SK-N-SH (cell line): ENCODE data around the gene IGF2BP2. TPM values are rescaled to one million over a fixed set of nuclear protein-coding genes. Genes with fewer than 3 reads are reported as not detected.

Experiments
- CTCF ChIA-PET: fragments of 300-600, 350-600 bp; formaldehyde crosslinking; extraction: SDS; loops from one replicate; lab custom pipeline; 2021; lab: Yijun Ruan, JAX
- POLR2A ChIA-PET: fragments of 350-600 bp; sonication (Branson Sonifier 250); formaldehyde crosslinking; extraction: SDS; loops from one replicate; lab custom pipeline; 2020; ENCODE audit warnings: antibody characterized with exemption, inconsistent platforms; lab: Yijun Ruan, JAX
- DNase-seq: peaks from one replicate; pipeline ENCODE4 v3.0.0; 2012
- H2AFZ ChIP-seq: fragments of 200-600 bp; sonication (generic); 2 replicates; pipeline ENCODE4 v1.8.1; 2016; ENCODE audit warnings: antibody characterized with exemption, mild to moderate bottlenecking, low read depth
- H3F3A ChIP-seq: fragments of 200-600 bp; sonication (generic); replicated peaks from 2 replicates; pipeline ENCODE3; 2016; ENCODE audit warnings: antibody characterized with exemption, mild to moderate bottlenecking; ENCODE audit not compliant: insufficient read depth
- H3K27ac ChIP-seq, 2 experiments: fragments of 200-500 bp in 1 of 2; fragments of 200-600 bp in 1 of 2; sonication (Bioruptor generic) in 1 of 2; sonication (generic), shearing (Covaris generic) in 1 of 2; 2 replicates each; pipeline versions ENCODE4 v1.5.1 to v1.6.1; 2014 to 2016; ENCODE audit warnings: low read depth in 2 of 2, inconsistent platforms in 1 of 2, low read length in 1 of 2, mild to moderate bottlenecking in 1 of 2, mixed read lengths in 1 of 2
- H3K27me3 ChIP-seq: fragments of 200-600 bp; sonication (generic), shearing (Covaris generic); 2 replicates; pipeline ENCODE4 v1.6.1; 2016; ENCODE audit warnings: mixed run types; ENCODE audit not compliant: insufficient read depth
- H3K36me3 ChIP-seq, 2 experiments: fragments of 200-500 bp in 1 of 2; fragments of 200-600 bp in 1 of 2; sonication (Bioruptor generic) in 1 of 2; sonication (generic) in 1 of 2; replicated peaks in 1 of 2; 2 replicates each; pipeline versions ENCODE3 to v1.5.1; 2014 to 2016; ENCODE audit warnings: low read length in 1 of 2, mild to moderate bottlenecking in 1 of 2; ENCODE audit not compliant: insufficient read depth in 2 of 2, control insufficient read depth in 1 of 2
- H3K4me1 ChIP-seq, 2 experiments: fragments of 200-500 bp in 1 of 2; fragments of 200-600 bp in 1 of 2; sonication (Bioruptor generic) in 1 of 2; sonication (generic), shearing (Covaris generic) in 1 of 2; 2 replicates each; pipeline versions ENCODE4 v1.5.1 to v1.6.1; 2014 to 2016; ENCODE audit warnings: low read depth in 1 of 2, low read length in 1 of 2, mixed run types in 1 of 2; ENCODE audit not compliant: insufficient read depth in 2 of 2, control insufficient read depth in 1 of 2
- H3K4me2 ChIP-seq: fragments of 200-600 bp; sonication (generic), shearing (Covaris generic); 2 replicates; pipeline ENCODE4 v1.6.1; 2017; ENCODE audit warnings: mixed run types
- H3K4me3 ChIP-seq, 2 experiments: fragments of 200-500 bp in 1 of 2; fragments of 200-600 bp in 1 of 2; sonication (Bioruptor generic) in 1 of 2; sonication (generic), shearing (Covaris generic) in 1 of 2; 2 replicates each; pipeline versions ENCODE4 v1.5.1 to v1.8.1; 2014 to 2016; ENCODE audit warnings: low read depth in 2 of 2, inconsistent platforms in 1 of 2, low read length in 1 of 2, mild to moderate bottlenecking in 1 of 2, mixed read lengths in 1 of 2, moderate library complexity in 1 of 2
- H3K79me2 ChIP-seq: fragments of 200-600 bp; sonication (generic); 2 replicates; pipeline ENCODE4 v1.8.1; 2017; ENCODE audit warnings: mild to moderate bottlenecking; ENCODE audit not compliant: insufficient read depth
- H3K9ac ChIP-seq: fragments of 200-600 bp; sonication (generic); 2 replicates; pipeline ENCODE4 v1.6.1; 2017; ENCODE audit warnings: mixed run types
- H3K9me2 ChIP-seq: fragments of 200-600 bp; sonication (generic); 2 replicates; pipeline ENCODE4 v1.6.1; 2017; ENCODE audit warnings: mixed run types
- H3K9me3 ChIP-seq: fragments of 200-600 bp; sonication (generic); 2 replicates; pipeline ENCODE4 v1.6.1; 2017; ENCODE audit warnings: mixed run types, mild to moderate bottlenecking, moderate library complexity
- H4K20me1 ChIP-seq: fragments of 200-600 bp; sonication (generic); 2 replicates; pipeline ENCODE4 v1.6.1; 2017; ENCODE audit warnings: mild to moderate bottlenecking, mixed run types; ENCODE audit not compliant: insufficient read depth
- CTCF ChIP-seq: fragments of 200-600 bp; sonication (generic); IDR thresholded peaks from 2 replicates; pipeline ENCODE4 v1.6.1; 2017; ENCODE audit warnings: antibody characterized with exemption, mild to moderate bottlenecking, moderate library complexity
- ELF1 ChIP-seq: IDR thresholded peaks from 2 replicates; pipeline ENCODE4 v1.4.0; 2012
- FOXM1 ChIP-seq: IDR thresholded peaks from 2 replicates; pipeline ENCODE4 v1.4.0; 2012; ENCODE audit warnings: low read depth, mild to moderate bottlenecking
- GABPA ChIP-seq: IDR thresholded peaks from 2 replicates; pipeline ENCODE4 v1.4.0; 2012; ENCODE audit warnings: low read depth, mild to moderate bottlenecking
- GATA2 ChIP-seq: sonication (generic); formaldehyde crosslinking; IDR thresholded peaks from 2 replicates; pipeline ENCODE4 v1.5.0; 2020; ENCODE audit warnings: mild to moderate bottlenecking, missing genetic modification reagents
- MAX ChIP-seq: IDR thresholded peaks from 2 replicates; pipeline ENCODE4 v1.4.0; 2012; ENCODE audit warnings: low read depth
- NFIC ChIP-seq: IDR thresholded peaks from 2 replicates; pipeline ENCODE4 v1.4.0; 2012; ENCODE audit warnings: borderline replicate concordance
- POLR2AphosphoS5 ChIP-seq: IDR thresholded peaks from 2 replicates; pipeline ENCODE4 v1.6.1; 2012; ENCODE audit warnings: low read depth, low read length
- RXRA ChIP-seq: IDR thresholded peaks from 2 replicates; pipeline ENCODE4 v1.4.0; 2012; ENCODE audit warnings: low read depth, mild to moderate bottlenecking, borderline replicate concordance
- ZBTB33 ChIP-seq: IDR thresholded peaks from 2 replicates; pipeline ENCODE4 v1.4.0; 2012; ENCODE audit warnings: low read depth, borderline replicate concordance
- WGBS: methylation state at CpG from one replicate; pipeline ENCODE4 v1.1.6; 2017; ENCODE audit warnings: low lambda C conversion rate; 5-methylcytosine and 5-hydroxymethylcytosine counted together
- polyA plus RNA-seq, 3 experiments: library from polyadenylated mRNA; depleted of rRNA; stranded (reverse); fragments of >200 nt; gene quantifications; 2 replicates each; pipeline ENCODE4 v1.2.3, GENCODE V29; 2012
- TF ChIP-seq, protein P1 (sequence below): IDR thresholded peaks from 2 replicates; pipeline ENCODE4 v1.6.1; 2012; ENCODE audit warnings: mild to moderate bottlenecking, low read depth, low read length, moderate library complexity
- TF ChIP-seq, protein P2 (sequence below): fragments of 150-350 bp; IDR thresholded peaks from 2 replicates; pipeline ENCODE4 v1.6.1; 2017; ENCODE audit warnings: antibody characterized with exemption, low read length, low read depth, borderline replicate concordance

IGF2BP2 gene
- polyA plus RNA-seq, 1 of the 3 experiments (the other 2 are of a cell fraction), result 5.4 TPM

DNA sequence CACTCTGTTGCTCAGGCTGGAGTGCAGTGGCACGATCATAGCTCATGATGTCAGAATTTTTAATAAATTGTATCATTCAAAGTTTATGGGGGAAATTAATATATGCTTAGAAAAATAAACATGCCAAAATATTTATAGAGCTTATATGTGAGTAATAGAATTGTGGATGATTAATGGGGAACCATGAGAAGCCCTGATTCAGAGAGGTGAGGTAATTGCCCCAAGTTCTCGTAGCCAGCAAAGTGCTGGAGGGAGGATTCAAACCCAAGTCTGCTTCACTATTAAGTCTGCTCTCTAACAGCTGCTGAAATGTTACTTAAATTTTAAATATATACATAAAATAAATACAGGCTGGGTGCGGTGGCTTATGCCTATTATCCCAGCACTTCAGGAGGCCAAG lies 26.2 kb upstream of the IGF2BP2 start (continued):
- no peak for TF ChIP-seq ZBTB33
- TF ChIP-seq FOXM1, result no peak
- TF ChIP-seq, protein P1, sequence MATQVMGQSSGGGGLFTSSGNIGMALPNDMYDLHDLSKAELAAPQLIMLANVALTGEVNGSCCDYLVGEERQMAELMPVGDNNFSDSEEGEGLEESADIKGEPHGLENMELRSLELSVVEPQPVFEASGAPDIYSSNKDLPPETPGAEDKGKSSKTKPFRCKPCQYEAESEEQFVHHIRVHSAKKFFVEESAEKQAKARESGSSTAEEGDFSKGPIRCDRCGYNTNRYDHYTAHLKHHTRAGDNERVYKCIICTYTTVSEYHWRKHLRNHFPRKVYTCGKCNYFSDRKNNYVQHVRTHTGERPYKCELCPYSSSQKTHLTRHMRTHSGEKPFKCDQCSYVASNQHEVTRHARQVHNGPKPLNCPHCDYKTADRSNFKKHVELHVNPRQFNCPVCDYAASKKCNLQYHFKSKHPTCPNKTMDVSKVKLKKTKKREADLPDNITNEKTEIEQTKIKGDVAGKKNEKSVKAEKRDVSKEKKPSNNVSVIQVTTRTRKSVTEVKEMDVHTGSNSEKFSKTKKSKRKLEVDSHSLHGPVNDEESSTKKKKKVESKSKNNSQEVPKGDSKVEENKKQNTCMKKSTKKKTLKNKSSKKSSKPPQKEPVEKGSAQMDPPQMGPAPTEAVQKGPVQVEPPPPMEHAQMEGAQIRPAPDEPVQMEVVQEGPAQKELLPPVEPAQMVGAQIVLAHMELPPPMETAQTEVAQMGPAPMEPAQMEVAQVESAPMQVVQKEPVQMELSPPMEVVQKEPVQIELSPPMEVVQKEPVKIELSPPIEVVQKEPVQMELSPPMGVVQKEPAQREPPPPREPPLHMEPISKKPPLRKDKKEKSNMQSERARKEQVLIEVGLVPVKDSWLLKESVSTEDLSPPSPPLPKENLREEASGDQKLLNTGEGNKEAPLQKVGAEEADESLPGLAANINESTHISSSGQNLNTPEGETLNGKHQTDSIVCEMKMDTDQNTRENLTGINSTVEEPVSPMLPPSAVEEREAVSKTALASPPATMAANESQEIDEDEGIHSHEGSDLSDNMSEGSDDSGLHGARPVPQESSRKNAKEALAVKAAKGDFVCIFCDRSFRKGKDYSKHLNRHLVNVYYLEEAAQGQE, result no peak
- TF ChIP-seq CTCF, result no peak
- no peak for TF ChIP-seq MAX

- no peaks in the 10 kb centered on the region for H4K20me1 ChIP-seq
- no peaks in the 10 kb centered on the region for H3F3A ChIP-seq
- no peaks in the 10 kb centered on the region for H3K36me3 ChIP-seq
- no peaks in the 10 kb centered on the region for H3K9me3 ChIP-seq
- ChIA-PET CTCF (no interaction called here), POLR2A (no interaction called here)
- no peak for DNase-seq
- no peak overlapping the region for H3K9ac ChIP-seq
- H3K79me2 ChIP-seq, result no peaks in the 10 kb centered on the region
- H3K4me1 ChIP-seq, result no peaks in the 10 kb centered on the region
- H3K27me3 ChIP-seq, result no peaks in the 10 kb centered on the region
- no peak for TF ChIP-seq GATA2 (CRISPR knock-in tag)
- TF ChIP-seq ZBTB33, result no peak
- no peak for TF ChIP-seq POLR2AphosphoS5
- TF ChIP-seq ELF1, result no peak
- no peak for TF ChIP-seq MAX
- TF ChIP-seq, protein P2, sequence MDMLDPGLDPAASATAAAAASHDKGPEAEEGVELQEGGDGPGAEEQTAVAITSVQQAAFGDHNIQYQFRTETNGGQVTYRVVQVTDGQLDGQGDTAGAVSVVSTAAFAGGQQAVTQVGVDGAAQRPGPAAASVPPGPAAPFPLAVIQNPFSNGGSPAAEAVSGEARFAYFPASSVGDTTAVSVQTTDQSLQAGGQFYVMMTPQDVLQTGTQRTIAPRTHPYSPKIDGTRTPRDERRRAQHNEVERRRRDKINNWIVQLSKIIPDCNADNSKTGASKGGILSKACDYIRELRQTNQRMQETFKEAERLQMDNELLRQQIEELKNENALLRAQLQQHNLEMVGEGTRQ, result no peak
- TF ChIP-seq NFIC, result no peak
- TF ChIP-seq RXRA, result no peak
- TF ChIP-seq CTCF, result no peak
- no peak for TF ChIP-seq GABPA
- H3K4me2 ChIP-seq, result no peak overlapping the region
- no peak overlapping the region for H3K4me3 ChIP-seq
- WGBS, result 79% methylated on average over 6 of the region's 6 CpGs
- no peak overlapping the region for H2AFZ ChIP-seq
- no peaks in the 10 kb centered on the region for H3K9me2 ChIP-seq
- H3K27ac ChIP-seq, result no peak overlapping the region
Measured at GRCh38 chr3:185847506-185847905, 22.7 kb upstream of the IGF2BP2 start.
